GM15510 (cell line): ENCODE data around the gene MPPE1.
A peak's percentile ranks its signal among the peaks of the same experiment; 100 is the strongest.

Experiments used
- POLR2A ChIP-seq: IDR thresholded peaks from 3 replicates; pipeline ENCODE4 v1.6.1; 2011; ENCODE audit warnings: borderline replicate concordance; ENCODE audit not compliant: insufficient read length; ENCODE audit errors: extremely low read depth

The MPPE1 gene

GRCh38 chr18:11851806-11852337 lies 56.2 kb downstream of the MPPE1 start:
- TF ChIP-seq POLR2A, result no peak

DNA sequence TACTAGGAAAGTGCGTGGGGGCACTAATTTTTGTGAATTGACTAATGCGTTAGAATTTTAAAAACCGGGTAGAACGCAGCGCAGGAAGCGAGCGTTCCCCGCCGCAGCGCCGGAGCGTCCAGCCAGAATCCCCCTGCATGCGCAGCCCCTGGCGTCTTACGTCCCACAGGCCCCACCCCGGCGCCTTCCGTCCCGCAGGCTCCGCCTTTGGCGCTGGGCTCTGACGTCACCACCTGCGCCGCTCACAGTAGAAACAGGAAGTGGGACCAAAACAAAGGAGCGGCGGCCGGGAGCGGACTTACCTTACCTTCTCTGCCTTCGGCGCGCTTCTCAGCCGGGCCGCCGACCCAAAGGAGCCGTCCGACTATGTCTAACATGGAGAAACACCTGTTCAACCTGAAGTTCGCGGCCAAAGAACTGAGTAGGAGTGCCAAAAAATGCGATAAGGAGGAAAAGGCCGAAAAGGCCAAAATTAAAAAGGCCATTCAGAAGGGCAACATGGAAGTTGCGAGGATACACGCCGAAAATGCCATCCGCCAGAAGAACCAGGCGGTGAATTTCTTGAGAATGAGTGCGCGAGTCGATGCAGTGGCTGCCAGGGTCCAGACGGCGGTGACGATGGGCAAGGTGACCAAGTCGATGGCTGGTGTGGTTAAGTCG lies 56.8 kb downstream of the MPPE1 start, which contains the start of gene CHMP1B:
Gene CHMP1B, plus strand, starts transcription at position 268 of the 660 bp plus-strand sequence. Its CDS starts 99 bp downstream, at position 367.
- peak; percentile 96 for TF ChIP-seq POLR2A

GRCh38 chr18:11850821-11851145 lies 57.3 kb downstream of the MPPE1 start:
- no peak for TF ChIP-seq POLR2A

DNA sequence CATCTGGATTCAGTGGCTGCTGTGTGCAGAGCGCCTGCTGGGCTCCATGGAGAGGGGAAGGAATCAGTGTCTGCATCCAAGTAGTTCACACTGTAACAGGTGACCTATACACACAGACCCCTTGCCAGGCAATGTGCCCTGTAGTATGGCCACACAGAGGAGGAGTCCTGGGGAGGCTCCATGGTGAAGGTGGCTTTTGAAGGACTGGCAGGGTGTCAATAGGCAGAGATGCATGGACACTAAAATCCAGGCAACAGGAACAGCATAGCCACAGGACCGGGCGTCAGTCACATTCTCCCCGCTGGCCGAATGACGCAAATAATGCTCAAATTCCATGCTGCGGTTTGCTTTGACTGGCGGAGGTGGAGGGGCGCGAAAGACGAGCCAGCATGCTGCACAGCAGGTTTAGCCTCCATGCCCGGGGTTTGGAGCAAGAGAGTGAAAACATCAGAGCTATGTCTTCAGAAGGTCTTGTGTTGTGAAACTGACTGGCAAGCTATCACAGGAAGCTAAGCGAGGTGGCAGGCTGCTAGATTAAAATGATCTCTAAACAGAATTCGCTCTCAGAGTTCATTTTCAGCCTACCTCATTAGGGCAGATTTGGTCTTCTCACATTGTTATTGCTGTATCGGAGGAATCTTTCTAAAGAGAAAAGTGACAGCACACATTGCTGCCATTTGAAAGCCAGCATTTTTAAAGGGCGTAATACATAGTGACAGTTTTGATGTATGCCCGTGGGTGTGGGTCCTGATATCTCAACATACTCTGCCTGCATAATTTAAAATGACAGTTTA lies 58.1 kb downstream of the MPPE1 start:
- TF ChIP-seq POLR2A, result no peak

- TF ChIP-seq POLR2A, result no peak
Observed at GRCh38 chr18:11849279-11849678, 58.8 kb downstream of the MPPE1 start.

DNA sequence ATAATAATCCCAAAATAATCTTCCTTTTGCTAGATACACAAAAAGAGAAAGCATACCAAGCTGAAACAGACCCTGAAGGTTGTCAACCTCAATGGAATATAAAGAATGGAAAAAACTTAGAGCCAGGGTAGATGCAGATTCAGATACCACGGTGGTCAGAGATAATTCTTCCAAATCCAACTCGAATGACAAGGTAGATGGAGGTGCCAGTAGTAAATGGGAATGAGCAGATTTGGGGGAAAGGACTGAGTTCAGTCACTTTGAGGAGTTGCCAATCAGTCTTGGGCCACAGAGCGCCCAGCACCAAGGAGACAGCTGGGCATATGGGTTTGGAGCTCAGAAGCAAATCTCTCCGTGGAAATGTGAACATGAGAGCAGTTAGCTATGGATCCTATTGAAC lies 60.3 kb downstream of the MPPE1 start:
- TF ChIP-seq POLR2A, result no peak

- no peak for TF ChIP-seq POLR2A
Observed at GRCh38 chr18:11845654-11846053, 62.5 kb downstream of the MPPE1 start.

DNA sequence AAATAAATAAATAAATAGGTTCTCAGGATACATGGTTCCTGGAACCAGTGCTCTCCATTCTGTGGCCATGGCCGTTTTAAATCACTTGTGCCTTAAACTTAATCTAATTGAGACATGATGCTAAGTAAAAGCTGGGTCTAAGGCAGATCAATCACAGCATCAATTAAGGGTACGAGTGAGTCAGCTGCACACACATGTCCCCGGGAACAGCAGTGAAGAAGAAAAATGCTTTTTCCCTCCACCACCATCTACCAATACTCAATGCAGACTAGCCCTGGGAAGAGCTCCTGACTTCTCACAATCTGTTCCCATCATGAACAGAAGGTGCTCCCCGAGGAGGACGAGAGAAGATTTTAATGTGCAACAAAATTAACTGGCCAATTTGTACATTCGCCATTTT lies 63.7 kb downstream of the MPPE1 start:
- no peak for TF ChIP-seq POLR2A

DNA sequence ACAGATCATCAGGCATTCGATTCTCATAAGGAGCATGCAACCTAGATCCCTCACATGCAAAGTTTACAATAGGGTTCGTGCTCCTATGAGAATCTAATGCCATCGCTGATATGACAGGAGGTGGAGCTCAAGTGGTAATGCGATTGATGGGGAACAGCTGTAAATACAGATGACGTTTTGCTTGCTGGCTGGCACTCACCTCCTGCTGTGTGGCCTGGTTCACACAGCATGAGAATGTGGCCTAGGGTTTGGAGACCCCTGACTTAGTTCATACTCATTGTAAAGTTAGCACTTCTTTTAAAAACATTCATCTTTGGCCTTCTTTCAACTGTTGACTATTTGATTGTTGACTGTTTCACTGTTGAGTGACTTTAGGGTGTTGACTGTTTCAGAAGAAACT lies 65.6 kb downstream of the MPPE1 start:
- TF ChIP-seq POLR2A, result no peak

GRCh38 chr18:11840493-11840892 lies 67.6 kb downstream of the MPPE1 start:
- TF ChIP-seq POLR2A, result no peak

DNA sequence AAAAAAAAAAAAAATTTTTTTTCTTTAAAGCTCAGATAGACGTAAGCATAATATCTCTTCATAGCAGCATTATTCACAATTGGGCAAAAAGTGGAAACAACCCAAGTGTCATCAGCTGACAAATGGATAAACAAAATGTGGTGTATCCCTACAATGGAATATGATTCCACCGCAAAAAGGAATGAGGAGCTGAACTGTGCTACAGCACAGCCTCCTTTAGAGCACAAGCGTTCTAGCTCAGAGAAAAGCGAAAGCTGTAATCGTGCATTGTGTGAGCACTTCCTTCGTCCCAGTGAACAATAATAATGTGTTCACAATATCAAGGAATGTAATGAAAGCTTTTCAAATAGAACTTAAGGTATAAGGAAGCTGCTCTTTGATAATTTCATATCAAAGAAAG lies 68.6 kb downstream of the MPPE1 start:
- TF ChIP-seq POLR2A, result no peak

GRCh38 chr18:11834772-11835171 lies 73.3 kb downstream of the MPPE1 start:
- TF ChIP-seq POLR2A, result no peak
